HG03108 (cell line): Measurements from ENCODE around the gene GRK5.
"Not testable (repeated sequence)": the region's sequence is repeated elsewhere in the genome, so short reads cannot be mapped to it uniquely, and the experiment has no call there.

ENCODE experiments used
- ATAC-seq: cut with Tn5 transposase; IDR thresholded peaks from one replicate; pipeline ENCODE4 v1.9.1; 2021; ENCODE audit warnings: moderate library complexity; ENCODE audit not compliant: unreplicated experiment

Gene GRK5

GRCh38 chr10:119272338-119272734 lies 65.0 kb downstream of the GRK5 start:
- not testable (repeated sequence) for ATAC-seq

- no peak for ATAC-seq
Measured at GRCh38 chr10:119272736-119273135, 65.4 kb downstream of the GRK5 start.

GRCh38 chr10:119273413-119273812 lies 66.0 kb downstream of the GRK5 start:
- no peak for ATAC-seq

GRCh38 chr10:119274519-119275045 lies 67.2 kb downstream of the GRK5 start:
- ATAC-seq, result no peak

- no peak for ATAC-seq
Measured at GRCh38 chr10:119275085-119275484, 67.7 kb downstream of the GRK5 start.

GRCh38 chr10:119276194-119276593 lies 68.8 kb downstream of the GRK5 start:
- not testable (repeated sequence) for ATAC-seq

GRCh38 chr10:119278126-119278709 lies 70.8 kb downstream of the GRK5 start:
- ATAC-seq, result no peak

- no peak for ATAC-seq
Measured at GRCh38 chr10:119279441-119279840, 72.1 kb downstream of the GRK5 start.

GRCh38 chr10:119281581-119282071 lies 74.3 kb downstream of the GRK5 start:
- ATAC-seq, result no peak

GRCh38 chr10:119282446-119282845 lies 75.1 kb downstream of the GRK5 start:
- ATAC-seq, result no peak

GRCh38 chr10:119283387-119283786 lies 76.0 kb downstream of the GRK5 start:
- ATAC-seq, result no peak

GRCh38 chr10:119283818-119284217 lies 76.4 kb downstream of the GRK5 start:
- ATAC-seq, result peak; percentile 74

- ATAC-seq, result no peak
Measured at GRCh38 chr10:119284679-119285096, 77.3 kb downstream of the GRK5 start.

- ATAC-seq, result no peak
Measured at GRCh38 chr10:119285495-119286267, 78.3 kb downstream of the GRK5 start.

- no peak for ATAC-seq
Measured at GRCh38 chr10:119286516-119286915, 79.1 kb downstream of the GRK5 start.

- ATAC-seq, result no peak
Measured at GRCh38 chr10:119286983-119287633, 79.7 kb downstream of the GRK5 start.

- ATAC-seq, result no peak
Measured at GRCh38 chr10:119288574-119289001, 81.2 kb downstream of the GRK5 start.

GRCh38 chr10:119289227-119289920 lies 82.0 kb downstream of the GRK5 start:
- no peak for ATAC-seq

GRCh38 chr10:119290301-119291048 lies 83.1 kb downstream of the GRK5 start:
- ATAC-seq, result no peak

- ATAC-seq, result no peak
Measured at GRCh38 chr10:119291223-119291900, 84.0 kb downstream of the GRK5 start.
